Head of caudate nucleus (tissue), 42 donors: ENCODE data around the gene RNF223.

Experiments
- DNase-seq, 42 donors: peaks; one replicate each; pipeline versions ENCODE4 v3.0.0 to v3.0.0-alpha.2; 2020 to 2021; ENCODE audit warnings: mixed read lengths in 7 of 42
- intact Hi-C: fragments of 100-400 bp; cut with DNase I; formaldehyde crosslinking; loops from one replicate; pipeline ENCODE4 v1.15.0; 2022

Gene RNF223

GRCh38 chr1:1054971-1055370 lies 19.1 kb downstream of the RNF223 start:
- intact Hi-C loops, result no loop called here
- no peak for DNase-seq

DNA sequence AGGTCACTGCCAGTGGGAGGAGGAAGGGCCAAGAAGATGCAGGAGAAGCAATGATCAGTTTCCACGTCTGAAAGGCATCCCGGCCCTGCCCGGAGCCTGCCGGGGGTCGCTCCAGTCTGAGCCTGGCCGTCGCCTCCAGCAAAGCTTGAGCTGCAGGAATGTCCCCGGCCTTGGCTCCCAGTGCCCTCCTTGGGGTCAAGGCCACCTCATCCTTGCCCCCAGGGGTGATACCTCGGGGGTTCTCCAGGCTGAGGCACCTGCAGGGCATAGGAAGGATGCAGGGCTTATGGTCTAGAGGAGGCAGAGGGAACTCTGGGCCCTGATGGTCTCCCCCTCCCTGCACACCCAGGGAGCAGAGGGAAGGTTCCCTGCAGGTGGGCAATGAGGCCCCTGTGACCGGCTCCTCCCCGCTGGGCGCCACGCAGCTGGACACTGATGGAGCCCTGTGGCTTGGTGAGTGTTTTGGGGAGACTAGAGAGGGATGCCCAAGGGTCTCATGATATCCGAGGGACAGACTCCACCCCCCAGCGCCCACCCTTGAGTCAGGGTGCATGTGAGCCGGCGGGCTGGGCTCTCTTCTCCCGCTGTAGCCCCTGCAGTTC lies 19.9 kb downstream of the RNF223 start:
- peak in 1 of 42 donors; percentile 1 for DNase-seq
- intact Hi-C loops, result no loop called here

DNA sequence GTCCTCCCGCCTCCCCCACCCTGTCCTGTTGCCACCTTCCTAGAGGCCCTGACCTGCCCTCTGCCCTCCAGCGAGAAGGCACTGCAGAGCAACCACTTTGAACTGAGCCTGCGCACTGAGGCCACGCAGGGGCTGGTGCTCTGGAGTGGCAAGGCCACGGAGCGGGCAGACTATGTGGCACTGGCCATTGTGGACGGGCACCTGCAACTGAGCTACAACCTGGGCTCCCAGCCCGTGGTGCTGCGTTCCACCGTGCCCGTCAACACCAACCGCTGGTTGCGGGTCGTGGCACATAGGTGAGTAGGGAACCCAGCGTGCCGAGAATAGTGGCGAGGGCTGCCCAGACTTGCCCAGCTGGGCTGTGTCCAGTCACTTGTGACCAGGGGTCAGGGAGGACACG lies 20.4 kb downstream of the RNF223 start:
- intact Hi-C loops, result no loop called here
- DNase-seq, result no peak

GRCh38 chr1:1053022-1053421 lies 21.1 kb downstream of the RNF223 start:
- DNase-seq, result peak in 3 of 42 donors; percentile 42 to 62 (median 46)
- intact Hi-C loops, result no loop called here

DNA sequence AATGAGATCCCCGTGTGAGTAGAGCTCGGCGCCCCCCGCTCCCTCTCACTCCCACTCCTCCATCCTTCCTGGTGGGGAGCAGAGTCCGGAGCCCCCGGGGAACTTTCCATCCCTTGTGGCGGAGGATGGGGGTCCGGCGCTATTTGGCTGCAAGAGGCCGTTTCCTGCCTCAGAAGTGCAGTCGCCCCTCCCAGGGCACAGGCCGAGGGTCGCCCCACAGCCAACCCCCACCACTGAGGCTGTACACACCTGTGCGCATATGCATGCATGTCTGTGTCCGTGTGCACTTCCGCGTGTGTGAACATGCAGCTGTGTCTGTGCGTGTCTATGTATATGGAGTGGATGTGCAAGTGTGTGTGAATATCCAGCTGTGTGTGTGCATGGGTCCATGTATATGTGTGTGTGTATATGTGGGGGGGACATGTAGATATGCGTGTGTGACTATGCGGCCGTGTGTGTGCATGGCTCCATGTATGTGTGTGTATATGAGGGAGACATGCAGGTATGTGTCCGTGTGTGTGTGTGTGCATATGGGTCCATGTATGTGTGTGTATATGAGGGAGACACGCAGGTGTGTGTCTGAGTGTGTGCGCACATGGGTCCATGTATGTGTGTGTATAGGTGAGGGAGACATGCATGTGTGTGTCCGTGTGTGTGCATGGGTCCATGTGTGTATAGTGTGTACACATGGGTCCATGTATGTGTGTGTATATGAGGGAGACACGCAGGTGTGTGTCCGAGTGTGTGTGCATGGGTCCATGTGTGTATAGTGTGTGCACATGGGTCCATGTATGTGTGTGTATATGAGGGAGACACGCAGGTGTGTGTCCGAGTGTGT lies 21.9 kb downstream of the RNF223 start:
- no peak for DNase-seq
- intact Hi-C loops, result no loop called here

DNA sequence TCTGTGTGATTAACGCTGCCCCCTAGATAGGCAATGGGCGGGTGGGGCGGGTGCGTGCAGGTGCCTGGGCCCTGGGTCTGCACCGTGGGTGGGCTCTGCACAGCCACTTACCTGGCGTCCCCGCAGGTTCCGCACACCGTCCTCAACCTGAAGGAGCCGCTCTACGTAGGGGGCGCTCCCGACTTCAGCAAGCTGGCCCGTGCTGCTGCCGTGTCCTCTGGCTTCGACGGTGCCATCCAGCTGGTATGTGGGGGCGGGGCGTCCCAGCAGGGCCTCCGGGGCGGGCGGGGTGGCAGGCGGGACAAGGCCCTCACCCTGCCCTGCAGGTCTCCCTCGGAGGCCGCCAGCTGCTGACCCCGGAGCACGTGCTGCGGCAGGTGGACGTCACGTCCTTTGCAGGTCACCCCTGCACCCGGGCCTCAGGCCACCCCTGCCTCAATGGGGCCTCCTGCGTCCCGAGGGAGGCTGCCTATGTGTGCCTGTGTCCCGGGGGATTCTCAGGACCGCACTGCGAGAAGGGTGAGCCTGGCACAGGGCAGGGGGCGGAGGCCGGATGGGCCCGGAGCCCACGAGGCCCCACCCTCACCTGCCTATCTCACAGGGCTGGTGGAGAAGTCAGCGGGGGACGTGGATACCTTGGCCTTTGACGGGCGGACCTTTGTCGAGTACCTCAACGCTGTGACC lies 22.8 kb downstream of the RNF223 start:
- intact Hi-C loops, result no loop called here
- DNase-seq, result no peak

GRCh38 chr1:1050577-1051052 lies 23.5 kb downstream of the RNF223 start:
- intact Hi-C loops, result no loop called here
- DNase-seq, result no peak

- no peak for DNase-seq
- intact Hi-C loops, result no loop called here
Observed at GRCh38 chr1:1049318-1050165, 24.6 kb downstream of the RNF223 start.

DNA sequence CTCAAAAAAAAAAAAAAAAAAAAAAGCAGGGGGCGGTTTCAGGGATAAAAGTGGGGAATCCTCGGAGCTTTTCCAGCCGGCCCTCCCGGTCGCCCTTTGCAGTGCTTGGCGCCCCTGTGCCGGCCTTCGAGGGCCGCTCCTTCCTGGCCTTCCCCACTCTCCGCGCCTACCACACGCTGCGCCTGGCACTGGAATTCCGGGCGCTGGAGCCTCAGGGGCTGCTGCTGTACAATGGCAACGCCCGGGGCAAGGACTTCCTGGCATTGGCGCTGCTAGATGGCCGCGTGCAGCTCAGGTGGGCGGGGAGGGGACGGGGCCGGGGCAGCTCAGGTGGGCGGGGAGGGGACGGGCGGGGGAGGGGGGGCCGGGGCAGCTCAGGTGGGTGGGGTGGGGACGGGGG lies 25.3 kb downstream of the RNF223 start:
- DNase-seq, result no peak
- intact Hi-C loops, result no loop called here

DNA sequence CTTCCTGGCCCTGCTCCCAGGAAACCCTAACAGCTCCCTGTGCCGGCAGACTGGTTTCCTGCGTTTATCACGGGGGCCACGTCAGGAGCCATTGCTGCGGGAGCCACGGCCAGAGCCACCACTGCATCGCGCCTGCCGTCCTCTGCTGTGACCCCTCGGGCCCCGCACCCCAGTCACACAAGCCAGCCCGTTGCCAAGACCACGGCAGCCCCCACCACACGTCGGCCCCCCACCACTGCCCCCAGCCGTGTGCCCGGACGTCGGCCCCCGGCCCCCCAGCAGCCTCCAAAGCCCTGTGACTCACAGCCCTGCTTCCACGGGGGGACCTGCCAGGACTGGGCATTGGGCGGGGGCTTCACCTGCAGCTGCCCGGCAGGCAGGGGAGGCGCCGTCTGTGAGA lies 26.1 kb downstream of the RNF223 start:
- DNase-seq, result no peak
- intact Hi-C loops, result no loop called here

GRCh38 chr1:1047407-1047806 lies 26.7 kb downstream of the RNF223 start:
- intact Hi-C loops, result no loop called here

DNA sequence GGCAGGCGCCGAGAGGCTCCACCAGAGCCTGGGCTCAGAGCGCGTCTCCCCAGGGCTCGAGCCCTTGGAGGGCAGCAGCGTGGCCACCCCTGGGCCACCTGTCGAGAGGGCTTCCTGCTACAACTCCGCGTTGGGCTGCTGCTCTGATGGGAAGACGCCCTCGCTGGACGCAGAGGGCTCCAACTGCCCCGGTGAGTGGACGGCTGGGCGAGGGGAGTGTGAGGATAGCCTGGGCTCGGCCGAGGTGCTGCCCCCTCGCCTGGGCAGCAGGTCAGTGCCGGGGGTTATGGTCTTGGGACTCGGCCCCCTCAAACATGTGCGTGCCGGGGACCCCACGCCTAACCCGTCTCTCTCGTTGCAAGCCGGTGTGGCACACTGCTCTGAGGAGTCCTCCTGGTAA lies 27.3 kb downstream of the RNF223 start:
- intact Hi-C loops, result no loop called here
- no peak for DNase-seq

More at GRCh38 chr1:1047407-1047806, 26.7 kb downstream of the RNF223 start:
- DNase-seq, result no peak

DNA sequence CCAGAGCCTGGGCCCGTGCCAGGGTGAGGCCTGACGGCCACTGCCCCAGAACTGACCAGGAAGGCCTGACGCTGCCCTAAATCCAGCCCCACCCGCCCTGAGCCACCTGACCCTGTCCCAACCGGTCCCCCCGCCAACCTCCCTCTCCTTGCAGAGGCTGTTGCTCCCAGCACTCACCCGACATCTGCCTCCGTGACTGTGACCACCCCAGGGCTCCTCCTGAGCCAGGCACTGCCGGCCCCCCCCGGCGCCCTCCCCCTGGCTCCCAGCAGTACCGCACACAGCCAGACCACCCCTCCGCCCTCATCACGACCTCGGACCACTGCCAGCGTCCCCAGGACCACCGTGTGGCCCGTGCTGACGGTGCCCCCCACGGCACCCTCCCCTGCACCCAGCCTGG lies 27.9 kb downstream of the RNF223 start:
- intact Hi-C loops, result no loop called here
- DNase-seq, result no peak

DNA sequence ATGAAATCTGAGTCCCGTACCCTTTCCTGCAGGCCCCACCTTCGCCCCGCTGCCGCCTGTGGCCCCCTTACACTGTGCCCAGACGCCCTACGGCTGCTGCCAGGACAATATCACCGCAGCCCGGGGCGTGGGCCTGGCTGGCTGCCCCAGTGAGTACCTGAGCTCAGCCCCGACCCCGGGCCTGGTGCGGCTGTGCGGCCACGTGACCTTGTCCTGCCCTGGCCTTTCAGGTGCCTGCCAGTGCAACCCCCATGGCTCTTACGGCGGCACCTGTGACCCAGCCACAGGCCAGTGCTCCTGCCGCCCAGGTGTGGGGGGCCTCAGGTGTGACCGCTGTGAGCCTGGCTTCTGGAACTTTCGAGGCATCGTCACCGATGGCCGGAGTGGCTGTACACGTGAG lies 29.0 kb downstream of the RNF223 start:
- intact Hi-C loops, result no loop called here
- no peak for DNase-seq

GRCh38 chr1:1044455-1045078 lies 29.5 kb downstream of the RNF223 start:
- DNase-seq, result no peak
- intact Hi-C loops, result no loop called here

- no peak for DNase-seq
- intact Hi-C loops, result no loop called here
Observed at GRCh38 chr1:1043921-1044320, 30.2 kb downstream of the RNF223 start.

GRCh38 chr1:1043411-1043810 lies 30.7 kb downstream of the RNF223 start:
- no peak for DNase-seq
- intact Hi-C loops, result no loop called here

DNA sequence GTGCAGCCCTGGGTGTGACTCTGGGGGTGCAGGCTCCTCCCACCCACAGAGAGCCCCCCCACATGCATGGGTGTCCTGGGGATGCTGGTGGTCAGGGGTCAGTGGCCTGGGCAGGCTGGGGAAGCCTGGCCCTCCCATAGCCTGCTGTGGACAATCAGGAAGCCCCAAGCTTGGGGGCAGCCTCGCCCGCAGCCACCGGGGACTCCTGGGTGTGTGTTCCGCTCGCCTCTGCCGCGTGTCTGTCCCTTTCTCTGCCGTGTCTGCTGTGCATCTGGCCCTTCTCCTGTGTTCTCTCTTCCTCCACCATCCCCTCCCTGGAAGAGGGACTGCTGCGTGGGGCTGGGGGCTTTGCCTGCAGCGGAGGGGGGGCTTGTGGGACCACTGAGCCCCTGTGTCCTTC lies 31.3 kb downstream of the RNF223 start:
- no peak for DNase-seq
- intact Hi-C loops, result no loop called here

DNA sequence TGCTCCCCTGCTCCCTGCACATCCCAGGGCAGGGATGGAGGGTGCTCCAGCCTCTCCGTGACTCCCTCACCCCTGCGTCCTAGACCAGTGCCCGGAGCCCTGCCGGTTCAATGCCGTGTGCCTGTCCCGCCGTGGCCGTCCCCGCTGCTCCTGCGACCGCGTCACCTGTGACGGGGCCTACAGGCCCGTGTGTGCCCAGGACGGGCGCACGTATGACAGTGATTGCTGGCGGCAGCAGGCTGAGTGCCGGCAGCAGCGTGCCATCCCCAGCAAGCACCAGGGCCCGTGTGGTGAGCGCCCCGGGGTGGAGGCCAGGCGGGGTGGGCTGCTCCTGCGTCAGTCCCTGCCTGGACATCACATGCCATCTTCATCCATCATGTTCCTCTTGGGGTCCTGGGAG lies 32.2 kb downstream of the RNF223 start:
- intact Hi-C loops, result no loop called here
- DNase-seq, result no peak
